H1 (cell line): Measurements from ENCODE around the gene KIF26A. TPM values are rescaled to one million over a fixed set of nuclear protein-coding genes. Genes with fewer than 3 reads are reported as not detected.

Source experiments
- CTCF ChIA-PET: fragments of 300-600 bp; sonication (Branson Sonifier 250); formaldehyde crosslinking; loops from one replicate; lab custom pipeline; 2021; ENCODE audit not compliant: partially characterized antibody; lab: Charles Lee
- POLR2A ChIA-PET: fragments of 300-600 bp; sonication (Branson Sonifier 250); formaldehyde crosslinking; loops from one replicate; lab custom pipeline; 2021; ENCODE audit warnings: inconsistent platforms; ENCODE audit not compliant: partially characterized antibody; lab: Charles Lee
- DNase-seq, 2 experiments: peaks; one replicate each; pipeline versions ENCODE4 v3.0.0 to v3.0.0-alpha.2; 2010 to 2022; ENCODE audit warnings: low spot score in 2 of 2, low read depth in 1 of 2, mixed read lengths in 1 of 2
- FAIRE-seq: peaks from 2 replicates; lab custom pipeline; 2011; peaks lifted over from hg19 to GRCh38; lab: Jason Lieb, UNC
- H2AFZ ChIP-seq: 2 replicates; pipeline ENCODE4 v1.8.1; 2012; ENCODE audit warnings: low read length, inconsistent platforms
- H2AK5ac ChIP-seq: 2 replicates; pipeline ENCODE4 v1.6.1; 2013; ENCODE audit warnings: low read depth, low read length
- H2BK120ac ChIP-seq: replicated peaks from 2 replicates; pipeline ENCODE3; 2013; ENCODE audit warnings: low read depth, low read length, inconsistent platforms
- H2BK12ac ChIP-seq: 2 replicates; pipeline ENCODE4 v1.6.1; 2013; ENCODE audit warnings: low read depth, low read length
- H2BK15ac ChIP-seq: 2 replicates; pipeline ENCODE4 v1.6.1; 2013; ENCODE audit warnings: low read length
- H2BK20ac ChIP-seq: 2 replicates; pipeline ENCODE4 v1.6.1; 2013; ENCODE audit warnings: low read length
- H2BK5ac ChIP-seq: 2 replicates; pipeline ENCODE4 v1.6.1; 2013; ENCODE audit warnings: low read depth, low read length
- H3K14ac ChIP-seq: 2 replicates; pipeline ENCODE4 v1.6.1; 2013; ENCODE audit warnings: inconsistent platforms; ENCODE audit not compliant: insufficient read length
- H3K18ac ChIP-seq: 2 replicates; pipeline ENCODE4 v1.6.1; 2013; ENCODE audit warnings: low read length; ENCODE audit errors: extremely low read depth
- H3K23ac ChIP-seq: 2 replicates; pipeline ENCODE4 v1.6.1; 2013; ENCODE audit warnings: inconsistent platforms; ENCODE audit not compliant: insufficient read length
- H3K23me2 ChIP-seq: 2 replicates; pipeline ENCODE4 v1.6.1; 2013; ENCODE audit warnings: low read depth, low read length
- H3K27ac ChIP-seq: 2 replicates; pipeline ENCODE4 v1.6.1; 2011; ENCODE audit warnings: low read depth, low read length, inconsistent platforms
- H3K27me3 ChIP-seq, 4 experiments: replicated peaks in 1 of 4; 1 replicate in 1 of 4; 2 replicates in 3 of 4; pipeline versions ENCODE4 v1.6.1 to v1.8.1; 2011 to 2013; ENCODE audit warnings: low read length in 3 of 4, mild to moderate bottlenecking in 3 of 4, inconsistent platforms in 2 of 4, mixed read lengths in 2 of 4, moderate library complexity in 1 of 4; ENCODE audit not compliant: control insufficient read depth in 3 of 4, insufficient read depth in 3 of 4; ENCODE audit errors: extremely low read depth in 1 of 4
- H3K36me3 ChIP-seq, 4 experiments: 2 replicates each; pipeline versions ENCODE4 v1.6.1 to v1.8.1; 2011 to 2013; ENCODE audit warnings: mild to moderate bottlenecking in 4 of 4, low read length in 3 of 4, moderate library complexity in 2 of 4, control low read depth in 1 of 4, inconsistent platforms in 1 of 4; ENCODE audit not compliant: insufficient read depth in 4 of 4, control insufficient read depth in 2 of 4
- H3K4ac ChIP-seq: replicated peaks from 2 replicates; pipeline ENCODE3; 2013; ENCODE audit warnings: low read length, low read depth, mixed read lengths, inconsistent platforms; ENCODE audit not compliant: insufficient read length
- H3K4me1 ChIP-seq, 4 experiments: replicated peaks in 1 of 4; 1 replicate in 1 of 4; 2 replicates in 3 of 4; pipeline versions ENCODE4 v1.6.1 to v1.8.1; 2011 to 2013; ENCODE audit warnings: low read length in 3 of 4, inconsistent platforms in 2 of 4, mixed read lengths in 1 of 4; ENCODE audit not compliant: insufficient read depth in 4 of 4, control insufficient read depth in 3 of 4
- H3K4me2 ChIP-seq, 2 experiments: 2 replicates each; pipeline versions ENCODE4 v1.6.1 to v1.8.1; 2011 to 2013; ENCODE audit warnings: low read depth in 2 of 2, low read length in 2 of 2, control low read depth in 1 of 2, inconsistent platforms in 1 of 2, mild to moderate bottlenecking in 1 of 2; ENCODE audit not compliant: insufficient read depth in 1 of 2
- H3K4me3 ChIP-seq, 4 experiments: fragments of 200-600, 300-600 bp in 1 of 4; sonication (generic), shearing (Covaris generic), sonication (Bioruptor Twin) in 1 of 4; 2 replicates each; pipeline versions ENCODE4 v1.5.1 to v1.8.1; 2011 to 2016; ENCODE audit warnings: low read length in 4 of 4, low read depth in 3 of 4, control low read depth in 2 of 4, inconsistent platforms in 2 of 4, mild to moderate bottlenecking in 2 of 4, mixed read lengths in 1 of 4, moderate library complexity in 1 of 4; ENCODE audit not compliant: insufficient read depth in 2 of 4; ENCODE audit errors: extremely low read depth in 1 of 4
- H3K56ac ChIP-seq: replicated peaks from 2 replicates; pipeline ENCODE3; 2013; ENCODE audit warnings: low read depth, mild to moderate bottlenecking, mixed read lengths, low read length, inconsistent platforms; ENCODE audit not compliant: insufficient read length
- H3K79me1 ChIP-seq: 2 replicates; pipeline ENCODE4 v1.6.1; 2013; ENCODE audit warnings: low read depth, low read length, control low read depth
- H3K79me2 ChIP-seq, 2 experiments: 2 replicates each; pipeline versions ENCODE4 v1.6.1 to v1.8.1; 2012 to 2013; ENCODE audit warnings: low read length in 2 of 2, mild to moderate bottlenecking in 2 of 2, inconsistent platforms in 1 of 2; ENCODE audit not compliant: insufficient read depth in 2 of 2, control insufficient read depth in 1 of 2
- H3K9ac ChIP-seq, 4 experiments: replicated peaks in 1 of 4; 1 replicate in 1 of 4; 2 replicates in 3 of 4; pipeline versions ENCODE4 v1.6.1 to v1.8.1; 2011 to 2013; ENCODE audit warnings: low read depth in 3 of 4, low read length in 3 of 4, control low read depth in 2 of 4, mild to moderate bottlenecking in 2 of 4, moderate library complexity in 2 of 4, inconsistent platforms in 1 of 4; ENCODE audit errors: extremely low read depth in 1 of 4
- H3K9me3 ChIP-seq, 2 experiments: 2 replicates each; pipeline versions ENCODE4 v1.6.1 to v1.8.1; 2012 to 2013; ENCODE audit warnings: mild to moderate bottlenecking in 2 of 2, moderate library complexity in 2 of 2, control low read depth in 1 of 2, inconsistent platforms in 1 of 2, low read depth in 1 of 2, low read length in 1 of 2, mixed read lengths in 1 of 2; ENCODE audit not compliant: insufficient read depth in 2 of 2
- H4K20me1 ChIP-seq, 2 experiments: replicated peaks in 1 of 2; 2 replicates each; pipeline versions ENCODE3 to v1.8.1; 2011 to 2013; ENCODE audit warnings: inconsistent platforms in 2 of 2, low read length in 2 of 2, mild to moderate bottlenecking in 1 of 2; ENCODE audit not compliant: insufficient read depth in 2 of 2, control insufficient read depth in 1 of 2
- H4K5ac ChIP-seq: 2 replicates; pipeline ENCODE4 v1.6.1; 2013; ENCODE audit warnings: low read length, low read depth, mixed read lengths, inconsistent platforms; ENCODE audit not compliant: insufficient read length
- H4K8ac ChIP-seq: 2 replicates; pipeline ENCODE4 v1.8.0; 2013; ENCODE audit warnings: mild to moderate bottlenecking, moderate library complexity, low read length, inconsistent platforms; ENCODE audit not compliant: insufficient read depth; ENCODE audit errors: extremely low read depth
- H4K91ac ChIP-seq: replicated peaks from 2 replicates; pipeline ENCODE3; 2013; ENCODE audit warnings: low read length, mixed read lengths, inconsistent platforms; ENCODE audit not compliant: insufficient read length
- ASH2L ChIP-seq: fragments of 200-600, 300-600 bp; sonication (generic); IDR thresholded peaks from one replicate; pipeline ENCODE4 v1.7.1; 2017; ENCODE audit warnings: low read length
- CHD2 ChIP-seq: IDR thresholded peaks from 2 replicates; pipeline ENCODE4 v1.6.1; 2012; ENCODE audit warnings: low read length, improper control_type of control experiment
- FOSL1 ChIP-seq: IDR thresholded peaks from 2 replicates; pipeline ENCODE4 v1.6.1; 2011; ENCODE audit warnings: mild to moderate bottlenecking, low read depth, low read length, moderate library complexity; ENCODE audit not compliant: insufficient read depth
- HDAC6 ChIP-seq: IDR thresholded peaks from one replicate; pipeline ENCODE4 v1.7.1; 2012; ENCODE audit warnings: low read depth, mild to moderate bottlenecking, inconsistent platforms, low read length, moderate library complexity
- KDM1A ChIP-seq: fragments of 200-600, 300-600 bp; sonication (generic); IDR thresholded peaks from 2 replicates; pipeline ENCODE4 v1.7.1; 2016; ENCODE audit warnings: mild to moderate bottlenecking, low read length, borderline replicate concordance
- MAFK ChIP-seq: IDR thresholded peaks from 2 replicates; pipeline ENCODE4 v1.6.1; 2012; ENCODE audit warnings: low read depth, mild to moderate bottlenecking, improper control_type of control experiment, low read length
- RBBP5 ChIP-seq: IDR thresholded peaks from 2 replicates; pipeline ENCODE4 v1.7.1; 2012; ENCODE audit warnings: low read depth, mild to moderate bottlenecking, inconsistent platforms, low read length, moderate library complexity, borderline replicate concordance
- RFX5 ChIP-seq: IDR thresholded peaks from 2 replicates; pipeline ENCODE4 v1.6.1; 2011; ENCODE audit warnings: low read depth, low read length, improper control_type of control experiment, borderline replicate concordance
- SP2 ChIP-seq: IDR thresholded peaks from 2 replicates; pipeline ENCODE4 v1.6.1; 2012; ENCODE audit warnings: mild to moderate bottlenecking, low read length, inconsistent platforms
- TBP ChIP-seq: IDR thresholded peaks from 2 replicates; pipeline ENCODE4 v1.6.1; 2011; ENCODE audit warnings: low read depth, low read length, improper control_type of control experiment
- YY1 ChIP-seq: IDR thresholded peaks from 2 replicates; pipeline ENCODE4 v1.6.1; 2011; ENCODE audit warnings: low read depth, mild to moderate bottlenecking, low read length
- whole genome bisulfite sequencing, 2 experiments: shearing (Covaris generic) in 1 of 2; methylation state at CpG; one replicate each; pipeline versions ENCODE4 v1.1.6 to v1.1.7; 2013 to 2015; ENCODE audit warnings: low lambda C conversion rate in 2 of 2, mixed read lengths in 2 of 2, inconsistent platforms in 1 of 2, low coverage in 1 of 2, missing lambda C conversion rate in 1 of 2; ENCODE audit not compliant: insufficient replicate concordance in 2 of 2, insufficient coverage in 1 of 2, insufficient read length in 1 of 2; ENCODE audit errors: extremely low coverage in 1 of 2, missing lambda C conversion rate in 1 of 2; 5-methylcytosine and 5-hydroxymethylcytosine counted together
- polyA plus RNA-seq, 7 experiments: library from polyadenylated mRNA; depleted of rRNA in 3 of 7; stranded (reverse) in 5 of 7; unstranded in 2 of 7; fragments of >200 nt in 5 of 7; fragments of 200-250 nt in 2 of 7; gene quantifications; 1 replicate in 5 of 7; 2 replicates in 1 of 7; 4 replicates in 1 of 7; pipeline versions ENCODE4 v1.2.1 to v1.2.3, GENCODE V29; 2011 to 2013; ENCODE audit warnings: missing spikeins in 2 of 7, mixed read lengths in 2 of 7
- total RNA-seq: library from RNA; stranded (reverse); fragmentation: NEBNext Ultra II Directional; extraction: Animal tissue kit (Norgen Biotek cat#: 25700); gene quantifications from 2 replicates; pipeline ENCODE4 v1.2.1, GENCODE V29; 2021

Gene KIF26A
- total and polyA plus RNA-seq, 2 of the 8 experiments (the other 6 are each of a cell fraction or from before 2014, with no cell fraction given), result 11.5 to 41.6 TPM

GRCh38 chr14:104149617-104150135 is 11.3 kb downstream of the KIF26A start:
- no peaks in the 10 kb centered on the region; the same call in 1 of the 2 replicates for H3K23me2 ChIP-seq
- H3K4ac ChIP-seq, result no peak overlapping the region
- no peak overlapping the region for H3K56ac ChIP-seq
- peak in 1 of 2 experiments; percentile 80 for DNase-seq
- TF ChIP-seq TBP (no peak), KDM1A (no peak), RFX5 (no peak), RBBP5 (0 out of 2 replicates have a peak, but pooled peaks have one; percentile 42), FOSL1 (no peak), SP2 (no peak), ASH2L (peak; percentile 38), MAFK (no peak), HDAC6 (no peak), CHD2 (no peak), YY1 (no peak)
- no peak overlapping the region for H3K23ac ChIP-seq
- peak overlapping the region in 1 of 4 experiments; percentile 7; a peak in 1 of 7 replicates for H3K9ac ChIP-seq
- CTCF ChIA-PET, result interaction anchor here (0.7 to 1.5 kb wide), 9 partner anchors 8 to 415 kb away, joined by 3 to 5 read pairs (median 3); no protein-coding TSS in a partner anchor
- H2BK5ac ChIP-seq, result peak overlapping the region; percentile 91; the same call in 1 of the 2 replicates
- H3K27ac ChIP-seq, result peak overlapping the region; percentile 50; the same call in 1 of the 2 replicates
- peaks cover 11 to 28% of the 10 kb centered on the region in 2 experiments for H4K20me1 ChIP-seq
- H3K27me3 ChIP-seq, result no peaks in the 10 kb centered on the region
- peaks cover 11 to 77% of the 10 kb centered on the region in 2 experiments; a peak in 3 of 4 replicates for H3K79me2 ChIP-seq
- no peak overlapping the region for H2AFZ ChIP-seq
- peaks cover 0 to 13% (median 9%) of the 10 kb centered on the region in 4 experiments; a peak in 4 of 8 replicates for H3K36me3 ChIP-seq
- peak overlapping the region in 2 of 4 experiments; percentile 6 to 48; a peak in 4 of 8 replicates for H3K4me3 ChIP-seq
- peaks cover 37% of the 10 kb centered on the region for H3K79me1 ChIP-seq
- H2BK20ac ChIP-seq, result no peak overlapping the region; the same call in 1 of the 2 replicates
- H4K8ac ChIP-seq, result peak overlapping the region; percentile 71
- no peak overlapping the region for H2BK120ac ChIP-seq
- H3K4me1 ChIP-seq, result peaks cover 0 to 39% (median 31%) of the 10 kb centered on the region in 4 experiments; a peak in 6 of 7 replicates
- H3K14ac ChIP-seq, result no peak overlapping the region
- H2BK12ac ChIP-seq, result peak overlapping the region; percentile 88; the same call in 1 of the 2 replicates
- peak overlapping the region; percentile 55 to 68 for H3K4me2 ChIP-seq
- FAIRE-seq, result no peak
- H2AK5ac ChIP-seq, result no peak overlapping the region
- WGBS, 2 experiments, result 7% methylated on average over 6 of the region's 12 CpGs; no CpG with 5 or more reads in 1 of the 2 experiments
- H4K91ac ChIP-seq, result peak overlapping the region; percentile 20
- POLR2A ChIA-PET, result interaction anchor here (0.7 kb wide), 1 partner anchor 22 kb away, joined by 3 read pairs; no protein-coding TSS in a partner anchor
- H3K9me3 ChIP-seq, result no peaks in the 10 kb centered on the region
- H4K5ac ChIP-seq, result peak overlapping the region; percentile 42
- H3K18ac ChIP-seq, result peak overlapping the region; percentile 75
- H2BK15ac ChIP-seq, result no peak overlapping the region
